PC-3 (cell line): ENCODE data around the gene CTPS1. TPM values are rescaled to one million over a fixed set of nuclear protein-coding genes. Genes with fewer than 3 reads are reported as not detected.
A peak's percentile ranks its signal among the peaks of the same experiment; 100 is the strongest.

Experiments
- ATAC-seq: fragments of 200-7000 bp; cut with Tn5 transposase; 2 replicates; pipeline ENCODE4 v1.9.1; 2020; ENCODE audit warnings: mild to moderate bottlenecking, moderate library complexity
- BruUV-seq: library from RNA; stranded (reverse); fragments of 400-500 nt; replicated peaks from 2 replicates; lab custom pipeline; 2021; lab: Mats Ljungman, UMichigan
- CTCF ChIA-PET: fragments of 300-600 bp; sonication (Branson Sonifier 250); formaldehyde crosslinking; loops from one replicate; lab custom pipeline; 2022; ENCODE audit warnings: antibody characterized with exemption; lab: Charles Lee
- POLR2A ChIA-PET: fragments of 300-600 bp; sonication (Branson Sonifier 250); formaldehyde crosslinking; loops from one replicate; lab custom pipeline; 2022; ENCODE audit warnings: antibody characterized with exemption; ENCODE audit not compliant: unreplicated experiment; lab: Charles Lee
- DNase-seq: peaks from one replicate; pipeline ENCODE4 v3.0.0-alpha.2; 2015
- H2AFZ ChIP-seq: fragments of 300-600 bp; sonication (generic); 2 replicates; pipeline ENCODE4 v1.6.0; 2016; ENCODE audit warnings: antibody characterized with exemption, low read length
- H3F3A ChIP-seq: fragments of 300-600 bp; sonication (generic); one replicate; pipeline ENCODE4 v1.6.0; 2017; ENCODE audit warnings: antibody characterized with exemption, low read length, control low read depth, mild to moderate bottlenecking; ENCODE audit not compliant: unreplicated experiment
- H3K27ac ChIP-seq: fragments of 300-600 bp; sonication (generic); 2 replicates; pipeline ENCODE4 v1.5.1; 2016; ENCODE audit warnings: mild to moderate bottlenecking, low read length
- H3K27me3 ChIP-seq: fragments of 300-600 bp; sonication (generic); 2 replicates; pipeline ENCODE4 v1.6.1; 2016; ENCODE audit warnings: low read length, mixed read lengths
- H3K36me3 ChIP-seq: fragments of 300-600 bp; sonication (generic); 2 replicates; pipeline ENCODE4 v1.6.1; 2016; ENCODE audit warnings: low read depth, mixed run types, low read length, mixed read lengths
- H3K4me1 ChIP-seq: fragments of 300-600 bp; sonication (generic); 2 replicates; pipeline ENCODE4 v1.5.1; 2016; ENCODE audit warnings: low read length; ENCODE audit not compliant: insufficient read depth
- H3K4me2 ChIP-seq: fragments of 300-600 bp; sonication (generic); 2 replicates; pipeline ENCODE4 v1.6.0; 2016; ENCODE audit warnings: low read length
- H3K4me3 ChIP-seq: fragments of 300-600 bp; sonication (generic); 2 replicates; pipeline ENCODE4 v1.5.1; 2016; ENCODE audit warnings: mild to moderate bottlenecking, low read length, mixed read lengths
- H3K79me2 ChIP-seq: fragments of 300-600 bp; sonication (generic); 2 replicates; pipeline ENCODE4 v1.6.1; 2017; ENCODE audit warnings: low read length, mixed read lengths
- H3K9ac ChIP-seq: fragments of 300-600 bp; sonication (generic); 2 replicates; pipeline ENCODE4 v1.6.0; 2016; ENCODE audit warnings: mild to moderate bottlenecking, low read length
- H3K9me2 ChIP-seq: fragments of 300-600 bp; sonication (generic); replicated peaks from 2 replicates; pipeline ENCODE4 v1.6.1; 2016; ENCODE audit warnings: mixed run types, low read length, mixed read lengths
- H3K9me3 ChIP-seq: fragments of 300-600 bp; sonication (generic); 2 replicates; pipeline ENCODE4 v1.6.1; 2016; ENCODE audit warnings: low read length, mixed read lengths
- H4K20me1 ChIP-seq: fragments of 300-600 bp; sonication (generic); 2 replicates; pipeline ENCODE4 v1.6.1; 2016; ENCODE audit warnings: low read length, mixed read lengths
- CTCF ChIP-seq: fragments of 300-600 bp; sonication (generic); conservative IDR thresholded peaks from 2 replicates; pipeline ENCODE4 v1.5.1; 2017; ENCODE audit warnings: antibody characterized with exemption, low read depth, mild to moderate bottlenecking, low read length
- EZH2 ChIP-seq: fragments of 300-600 bp; sonication (generic); IDR thresholded peaks from one replicate; pipeline ENCODE4 v1.6.1; 2017; ENCODE audit warnings: antibody characterized with exemption, mild to moderate bottlenecking, low read length; ENCODE audit not compliant: unreplicated experiment
- EZH2phosphoT487 ChIP-seq: fragments of 300-600 bp; sonication (generic); IDR thresholded peaks from 2 replicates; pipeline ENCODE4 v1.6.1; 2018; ENCODE audit warnings: mild to moderate bottlenecking, antibody characterized with exemption, low read length, borderline replicate concordance
- intact Hi-C: fragments of 100-400 bp; cut with micrococcal nuclease; formaldehyde crosslinking; loops from 2 replicates; pipeline ENCODE4 v1.9.0; 2023
- total RNA-seq: library from RNA; depleted of rRNA; stranded (reverse); fragments of >200 nt; gene quantifications from 2 replicates; pipeline ENCODE4 v1.2.3, GENCODE V29; 2014

Gene CTPS1
- total RNA-seq, 1 experiment from 2014 or later = 63.4 TPM

GRCh38 chr1:40954626-40955025 is 24.9 kb upstream of the CTPS1 start:
- ChIA-PET POLR2A (no interaction called here), CTCF (interaction anchor here (1.2 kb wide), 1 partner anchor 49 kb away, joined by 6 read pairs; no protein-coding TSS in a partner anchor)
- no peak overlapping the region for H3K27ac ChIP-seq
- no peaks in the 10 kb centered on the region for H3K27me3 ChIP-seq
- no peak overlapping the region for H3K4me2 ChIP-seq
- no peak for TF ChIP-seq EZH2phosphoT487
- TF ChIP-seq EZH2 = no peak
- TF ChIP-seq CTCF = no peak
- H3K9me2 ChIP-seq = no peaks in the 10 kb centered on the region
- H3K36me3 ChIP-seq = no peaks in the 10 kb centered on the region
- H4K20me1 ChIP-seq = no peaks in the 10 kb centered on the region
- no peak for ATAC-seq
- H3F3A ChIP-seq = no peaks in the 10 kb centered on the region
- H2AFZ ChIP-seq = no peak overlapping the region
- H3K79me2 ChIP-seq = no peaks in the 10 kb centered on the region
- H3K9ac ChIP-seq = no peak overlapping the region
- H3K9me3 ChIP-seq = no peaks in the 10 kb centered on the region
- BruUV-seq = no TSS peak
- DNase-seq = no peak
- peaks cover 23% of the 10 kb centered on the region for H3K4me1 ChIP-seq
- intact Hi-C loops = loop anchor here (5.0 kb wide), 2 partner anchors 182 to 342 kb away; no protein-coding TSS in a partner anchor
- H3K4me3 ChIP-seq = no peak overlapping the region

- Histone ChIP-seq H3K27ac (no peak overlapping the region), H3K4me3 (no peak overlapping the region), H3K9ac (no peak overlapping the region), H4K20me1 (no peaks in the 10 kb centered on the region), H3K79me2 (no peaks in the 10 kb centered on the region), H3F3A (no peaks in the 10 kb centered on the region), H2AFZ (no peak overlapping the region), H3K9me2 (no peaks in the 10 kb centered on the region), H3K27me3 (no peaks in the 10 kb centered on the region), H3K4me1 (peaks cover 25% of the 10 kb centered on the region), H3K9me3 (no peaks in the 10 kb centered on the region), H3K36me3 (no peaks in the 10 kb centered on the region), H3K4me2 (no peak overlapping the region)
- ChIA-PET CTCF (interaction anchor here (1.2 kb wide), 1 partner anchor 48 kb away, joined by 6 read pairs; no protein-coding TSS in a partner anchor), POLR2A (no interaction called here)
- DNase-seq (peak; percentile 31), ATAC-seq (no peak)
- no TSS peak for BruUV-seq
- intact Hi-C loops = no loop called here
- TF ChIP-seq EZH2 (no peak), EZH2phosphoT487 (no peak), CTCF (no peak)
Measured at GRCh38 chr1:40955266-40955665, 24.2 kb upstream of the CTPS1 start.

GRCh38 chr1:40956407-40956806 is 23.1 kb upstream of the CTPS1 start:
- H3K4me1 ChIP-seq = peaks cover 25% of the 10 kb centered on the region
- H3K27me3 ChIP-seq = no peaks in the 10 kb centered on the region
- CTCF ChIA-PET = interaction anchor here (0.6 to 1.2 kb wide), 2 partner anchors 94 to 148 kb away, joined by 3 to 4 read pairs; partner anchors contain the start of gene CITED4
- no peaks in the 10 kb centered on the region for H3K9me3 ChIP-seq
- H3K27ac ChIP-seq = no peak overlapping the region
- no peak overlapping the region for H3K9ac ChIP-seq
- no peaks in the 10 kb centered on the region for H3F3A ChIP-seq
- no peak overlapping the region for H3K4me2 ChIP-seq
- ATAC-seq (peak; percentile 55), DNase-seq (peak; percentile 64)
- H4K20me1 ChIP-seq = no peaks in the 10 kb centered on the region
- TF ChIP-seq EZH2phosphoT487 (no peak), EZH2 (no peak), CTCF (no peak)
- no peak overlapping the region for H3K4me3 ChIP-seq
- BruUV-seq = no TSS peak
- no peak overlapping the region for H2AFZ ChIP-seq
- no peaks in the 10 kb centered on the region for H3K36me3 ChIP-seq
- no peaks in the 10 kb centered on the region for H3K79me2 ChIP-seq
- POLR2A ChIA-PET = no interaction called here
- intact Hi-C loops = loop anchor here (1.0 kb wide), 1 partner anchor 47 kb away; no protein-coding TSS in a partner anchor
- no peaks in the 10 kb centered on the region for H3K9me2 ChIP-seq
